Measurements from ENCODE around the gene HAPLN3. TPM values are rescaled to one million over a fixed set of nuclear protein-coding genes. Genes with fewer than 3 reads are reported as not detected.

HAPLN3 gene
- total RNA-seq, 4 donors from 2014 or later: 3.6 to 14.0 (median 5.8) TPM

GRCh38 chr15:88844749-88845386, 50.5 kb downstream of the HAPLN3 start:
- WGBS, 2 donors: 63 to 73% methylated on average over 5 of the region's 5 CpGs
- no peak for TF ChIP-seq POLR2A (IDR thresholded peaks at IDR 0.05)
- TF ChIP-seq CTCF (IDR thresholded peaks at IDR 0.05): no peak
- Histone ChIP-seq H3K27me3 (no peaks in the 10 kb centered on the region), H3K27ac (no peak overlapping the region), H3K9me3 (no peaks in the 10 kb centered on the region), H3K4me3 (replicated peaks in 1 of 3) (no peak overlapping the region), H3K4me1 (no peaks in the 10 kb centered on the region), H3K36me3 (no peaks in the 10 kb centered on the region)
- no peak for DNase-seq
- intact Hi-C loops (cut with DNase I): no loop called here

- TF ChIP-seq CTCF (IDR thresholded peaks at IDR 0.05) (no peak), POLR2A (IDR thresholded peaks at IDR 0.05) (no peak)
- H3K27me3 ChIP-seq: no peaks in the 10 kb centered on the region
- no peak for DNase-seq
- 93% methylated on average over 9 to 21 of the region's 21 CpGs for WGBS, 2 donors
- H3K27ac ChIP-seq: no peak overlapping the region
- H3K36me3 ChIP-seq: no peaks in the 10 kb centered on the region
- no peak overlapping the region for H3K4me3 ChIP-seq (replicated peaks in 1 of 3)
- no peaks in the 10 kb centered on the region for H3K4me1 ChIP-seq
- no peaks in the 10 kb centered on the region for H3K9me3 ChIP-seq
- intact Hi-C loops (cut with DNase I): no loop called here
Observed at GRCh38 chr15:88843334-88843733, 52.0 kb downstream of the HAPLN3 start.

- intact Hi-C loops (cut with DNase I): no loop called here
- TF ChIP-seq CTCF (IDR thresholded peaks at IDR 0.05) (no peak), POLR2A (IDR thresholded peaks at IDR 0.05) (no peak)
- Histone ChIP-seq H3K4me1 (no peaks in the 10 kb centered on the region), H3K9me3 (no peaks in the 10 kb centered on the region), H3K4me3 (replicated peaks in 1 of 3) (no peak overlapping the region), H3K36me3 (no peaks in the 10 kb centered on the region), H3K27ac (no peak overlapping the region), H3K27me3 (no peaks in the 10 kb centered on the region)
- DNase-seq: no peak
- 87 to 92% methylated on average over 4 of the region's 4 CpGs for WGBS, 2 donors
Observed at GRCh38 chr15:88842156-88842555, 53.2 kb downstream of the HAPLN3 start.

- WGBS, 2 donors: 86 to 95% methylated on average over 1 of the region's 1 CpG
- Histone ChIP-seq H3K36me3 (no peaks in the 10 kb centered on the region), H3K27me3 (no peaks in the 10 kb centered on the region), H3K4me1 (no peaks in the 10 kb centered on the region), H3K9me3 (no peaks in the 10 kb centered on the region), H3K27ac (no peak overlapping the region), H3K4me3 (replicated peaks in 1 of 3) (no peak overlapping the region)
- TF ChIP-seq POLR2A (IDR thresholded peaks at IDR 0.05) (no peak), CTCF (IDR thresholded peaks at IDR 0.05) (no peak)
- DNase-seq: no peak
- intact Hi-C loops (cut with DNase I): no loop called here
Observed at GRCh38 chr15:88841236-88841635, 54.1 kb downstream of the HAPLN3 start.

- Histone ChIP-seq H3K36me3 (no peaks in the 10 kb centered on the region), H3K4me3 (replicated peaks in 1 of 3) (no peak overlapping the region), H3K4me1 (no peaks in the 10 kb centered on the region), H3K27me3 (no peaks in the 10 kb centered on the region), H3K27ac (no peak overlapping the region), H3K9me3 (no peaks in the 10 kb centered on the region)
- intact Hi-C loops (cut with DNase I): loop anchor here (10.0 kb wide), 1 partner anchor 215 kb away; the partner anchor contains the start of gene AEN
- WGBS, 2 donors: 82 to 88% methylated on average over 14 to 16 of the region's 16 CpGs
- no peak for DNase-seq
- TF ChIP-seq CTCF (IDR thresholded peaks at IDR 0.05): no peak
- TF ChIP-seq POLR2A (IDR thresholded peaks at IDR 0.05): no peak
Observed at GRCh38 chr15:88839961-88840360, 55.4 kb downstream of the HAPLN3 start.
